Mononuclear cell (primary cell): ENCODE results near the gene APBA3. TPM values are rescaled to one million over a fixed set of nuclear protein-coding genes. Genes with fewer than 3 reads are reported as not detected.
A peak's percentile ranks its signal among the peaks of the same experiment; 100 is the strongest.
"Not testable (repeated sequence)": the region's sequence is repeated elsewhere in the genome, so short reads cannot be mapped to it uniquely, and the experiment has no call there.

Source experiments
- H3K27me3 ChIP-seq: 2 replicates; pipeline ENCODE4 v1.6.0; 2011; ENCODE audit warnings: low read length, control low read depth; ENCODE audit not compliant: insufficient read depth
- H3K4me1 ChIP-seq: 2 replicates; pipeline ENCODE4 v1.5.1; 2011; ENCODE audit warnings: mild to moderate bottlenecking, low read length, control low read depth; ENCODE audit not compliant: insufficient read depth
- H3K4me3 ChIP-seq: 2 replicates; pipeline ENCODE4 v1.5.1; 2011; ENCODE audit warnings: mild to moderate bottlenecking, low read length, moderate library complexity
- H3K9me3 ChIP-seq: 2 replicates; pipeline ENCODE4 v1.5.1; 2011; ENCODE audit warnings: low read depth, mild to moderate bottlenecking, control low read depth, low read length
- total RNA-seq: library from RNA; depleted of rRNA; stranded (reverse); fragments of >200 nt; gene quantifications from one replicate; pipeline ENCODE4 v1.2.3, GENCODE V29; 2012

The APBA3 gene
- total RNA-seq, 1 donor: 47.6 TPM

DNA sequence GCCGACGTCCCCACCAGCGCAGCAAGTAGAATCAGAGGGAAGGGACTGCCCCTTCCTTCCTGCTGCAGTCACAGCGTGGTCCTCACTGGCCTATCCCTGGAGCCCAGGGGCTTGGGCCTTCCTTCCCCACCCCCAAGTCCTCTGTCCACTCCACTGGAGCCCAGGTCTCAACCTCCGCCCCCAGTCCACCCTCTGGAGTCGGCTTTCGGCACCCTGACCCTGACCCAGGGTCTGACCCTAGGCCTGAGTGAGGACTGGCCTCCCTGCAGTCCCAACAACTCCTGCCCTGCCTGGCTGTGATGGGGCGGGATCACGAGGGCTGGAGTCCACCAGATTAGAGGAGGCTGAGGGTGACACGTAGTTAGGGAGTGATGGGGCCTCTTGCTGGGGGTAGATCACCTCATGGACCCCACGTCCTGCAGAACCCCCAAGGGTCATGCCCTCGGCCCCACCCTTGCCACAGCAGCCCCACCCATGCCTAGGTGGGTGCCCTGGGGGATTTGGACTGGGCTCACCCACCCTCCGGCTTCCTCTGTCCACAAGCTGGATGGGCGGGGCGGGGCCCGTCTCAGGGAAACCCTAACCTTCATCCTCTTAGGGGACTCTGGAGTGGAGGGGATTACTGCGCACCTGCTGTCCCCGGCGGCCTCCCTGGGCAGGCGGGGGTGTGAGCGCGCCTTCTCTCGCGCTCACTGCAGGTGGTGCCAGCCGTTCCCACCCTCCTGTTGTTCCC lies 6.7 kb upstream of the APBA3 start:
- Histone ChIP-seq H3K27me3 (no peaks in the 10 kb centered on the region), H3K9me3 (no peaks in the 10 kb centered on the region), H3K4me1 (peaks cover 13% of the 10 kb centered on the region), H3K4me3 (no peak overlapping the region)

DNA sequence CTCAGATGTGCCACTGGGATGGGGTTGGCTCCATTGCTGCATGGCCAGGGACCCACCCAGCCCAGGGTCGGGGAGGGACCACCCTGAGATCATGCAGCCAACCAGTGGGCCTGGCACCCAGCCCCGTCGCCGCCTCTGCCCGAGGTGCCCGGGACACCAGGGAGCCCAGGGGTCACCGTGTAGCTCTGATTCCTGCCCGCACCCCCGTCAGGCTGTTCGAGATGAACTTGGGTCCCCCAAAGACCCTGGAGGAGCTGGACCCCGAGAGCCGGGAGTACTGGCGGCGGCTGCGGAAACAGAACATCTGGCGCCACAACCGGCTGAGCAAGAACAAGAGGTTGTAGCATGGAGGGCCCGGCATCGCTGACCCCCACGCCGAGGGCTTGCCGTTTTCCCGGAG lies 5.6 kb upstream of the APBA3 start:
- Histone ChIP-seq H3K4me1 (peaks cover 15% of the 10 kb centered on the region), H3K9me3 (no peaks in the 10 kb centered on the region), H3K4me3 (no peak overlapping the region), H3K27me3 (no peaks in the 10 kb centered on the region)

DNA sequence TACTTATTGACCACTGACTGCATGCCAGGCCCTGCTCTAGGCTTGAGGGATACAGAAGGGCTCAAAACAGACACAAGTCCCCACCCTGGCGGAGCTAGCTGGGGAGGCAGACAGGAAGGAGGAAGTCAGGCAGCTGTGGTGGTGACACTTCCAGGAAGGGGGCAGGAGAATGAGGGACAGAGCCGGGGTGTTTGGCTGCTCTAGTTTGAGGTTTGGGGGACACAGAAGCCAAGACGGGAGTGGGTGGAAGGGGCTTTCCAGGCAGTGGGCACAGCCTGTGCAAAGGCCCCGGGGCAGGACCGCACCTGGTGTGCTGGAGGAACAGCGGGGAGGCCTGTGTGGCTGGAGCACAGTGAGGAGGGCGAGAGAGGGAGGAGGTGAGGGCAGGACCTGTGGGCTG lies 5.0 kb upstream of the APBA3 start:
- peaks cover 21% of the 10 kb centered on the region for H3K4me1 ChIP-seq
- no peaks in the 10 kb centered on the region for H3K9me3 ChIP-seq
- no peaks in the 10 kb centered on the region for H3K27me3 ChIP-seq
- no peak overlapping the region for H3K4me3 ChIP-seq

DNA sequence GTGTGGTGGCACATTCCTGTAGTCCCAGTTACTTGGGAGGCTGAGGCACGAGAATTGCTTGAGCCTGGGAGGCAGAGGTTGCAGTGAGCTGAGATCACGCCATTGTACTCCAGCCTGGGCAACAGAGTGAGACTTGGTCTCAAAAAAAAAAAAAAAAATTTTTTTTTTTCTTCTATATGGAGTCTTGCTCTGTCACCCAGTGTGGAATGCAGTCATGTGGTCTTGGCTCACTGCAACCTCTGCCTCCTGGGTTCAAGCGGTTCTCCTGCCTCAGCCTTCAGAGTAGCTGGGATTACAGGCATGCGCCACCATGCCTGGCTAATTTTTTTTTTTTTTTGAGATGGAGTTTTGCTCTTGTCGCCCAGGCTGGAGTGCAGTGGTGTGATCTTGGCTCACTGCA lies 4.3 kb upstream of the APBA3 start:
- H3K27me3 ChIP-seq, H3K9me3 ChIP-seq, H3K4me3 ChIP-seq: not testable (repeated sequence)
- peaks cover 26% of the 10 kb centered on the region for H3K4me1 ChIP-seq

DNA sequence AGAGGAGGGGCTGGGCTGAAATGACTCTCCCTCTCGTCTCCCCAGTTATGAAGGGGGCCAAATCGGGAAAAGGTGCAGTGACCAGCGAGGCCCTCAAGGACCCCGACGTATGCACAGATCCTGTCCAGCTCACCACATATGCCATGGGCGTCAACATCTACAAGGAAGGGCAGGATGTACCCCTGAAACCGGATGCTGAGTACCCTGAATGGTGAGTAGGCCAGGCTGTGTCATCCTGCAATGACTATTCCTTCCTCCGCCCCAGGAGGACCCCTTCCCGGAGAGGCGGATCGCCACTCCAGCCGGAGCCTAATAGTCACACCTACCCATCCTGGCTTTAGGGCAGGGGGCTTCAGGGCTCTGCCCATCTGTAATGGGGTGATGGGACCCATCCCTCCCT lies 3.6 kb upstream of the APBA3 start:
- Histone ChIP-seq H3K9me3 (no peaks in the 10 kb centered on the region), H3K4me1 (peaks cover 33% of the 10 kb centered on the region), H3K4me3 (no peak overlapping the region), H3K27me3 (no peaks in the 10 kb centered on the region)

DNA sequence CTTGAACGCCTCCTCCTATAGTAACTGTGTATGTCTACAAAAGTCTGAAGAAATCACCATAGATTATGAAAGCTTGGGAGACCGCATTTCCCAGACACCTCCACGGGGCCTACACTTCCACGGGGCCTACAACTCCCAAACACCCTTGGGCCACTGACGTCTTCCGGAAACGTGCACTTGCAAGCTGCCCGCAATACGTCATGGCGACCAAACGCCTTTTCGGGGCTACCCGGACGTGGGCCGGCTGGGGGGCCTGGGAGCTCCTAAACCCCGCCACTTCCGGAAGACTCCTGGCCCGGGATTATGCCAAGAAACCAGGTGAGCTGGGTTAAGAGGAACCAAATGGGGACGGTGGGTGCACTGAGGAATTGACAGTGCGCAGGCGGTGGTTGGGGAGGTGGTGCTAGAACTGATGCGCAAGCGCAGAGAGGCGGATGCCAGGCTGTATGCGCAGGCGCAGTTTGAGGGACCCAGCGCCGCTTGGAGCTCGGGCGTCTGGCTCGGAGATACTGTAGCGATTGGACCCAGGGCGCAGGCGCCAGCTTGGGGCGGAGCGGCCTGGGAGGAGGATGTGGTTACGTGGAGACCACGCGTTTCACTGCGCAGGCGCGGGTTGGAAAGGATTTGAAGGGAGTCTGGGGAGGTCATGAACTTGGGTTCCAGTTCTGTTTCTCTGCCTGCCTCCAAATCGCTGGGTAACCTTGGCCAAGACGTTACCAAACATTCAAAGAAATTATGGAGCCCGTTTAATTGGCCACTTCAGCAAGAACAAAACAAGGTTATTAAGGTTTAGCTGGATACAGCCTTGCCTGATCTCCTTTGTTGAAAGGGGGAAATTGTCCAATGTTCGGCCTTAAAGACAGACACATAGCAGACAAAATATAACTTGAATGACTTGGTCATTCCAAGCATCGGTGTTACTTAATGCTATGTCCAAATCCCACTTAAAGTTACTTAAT lies 1.3 kb upstream of the APBA3 start, which contains the start of gene MRPL54:
Gene MRPL54, plus strand, starts transcription at position 182 of the 959 bp plus-strand sequence. Its CDS starts 19 bp downstream, at position 201.
- Histone ChIP-seq H3K9me3 (no peaks in the 10 kb centered on the region), H3K27me3 (no peaks in the 10 kb centered on the region), H3K4me3 (peak within 1 kb of the TSS; percentile 73), H3K4me1 (peaks cover 48% of the 10 kb centered on the region)

DNA sequence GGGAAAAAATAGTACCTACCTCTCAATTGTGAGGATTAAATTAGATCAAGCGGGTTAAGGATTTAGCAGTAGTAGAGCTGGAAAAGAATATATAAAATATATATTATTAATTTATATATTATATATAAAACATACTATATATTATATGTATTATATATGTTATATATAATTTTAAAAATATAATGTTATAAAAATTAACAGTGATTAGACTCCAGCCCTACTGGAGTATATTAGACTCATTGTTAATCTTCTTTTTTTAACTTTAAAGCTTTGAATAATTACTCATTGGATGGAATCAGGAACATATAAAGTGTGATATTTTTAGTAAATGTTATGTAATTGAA lies 610 bp upstream of the APBA3 start:
- Histone ChIP-seq H3K4me1 (peaks cover 48% of the 10 kb centered on the region), H3K27me3 (no peaks in the 10 kb centered on the region), H3K4me3 (peak overlapping the region; percentile 73), H3K9me3 (no peaks in the 10 kb centered on the region)

DNA sequence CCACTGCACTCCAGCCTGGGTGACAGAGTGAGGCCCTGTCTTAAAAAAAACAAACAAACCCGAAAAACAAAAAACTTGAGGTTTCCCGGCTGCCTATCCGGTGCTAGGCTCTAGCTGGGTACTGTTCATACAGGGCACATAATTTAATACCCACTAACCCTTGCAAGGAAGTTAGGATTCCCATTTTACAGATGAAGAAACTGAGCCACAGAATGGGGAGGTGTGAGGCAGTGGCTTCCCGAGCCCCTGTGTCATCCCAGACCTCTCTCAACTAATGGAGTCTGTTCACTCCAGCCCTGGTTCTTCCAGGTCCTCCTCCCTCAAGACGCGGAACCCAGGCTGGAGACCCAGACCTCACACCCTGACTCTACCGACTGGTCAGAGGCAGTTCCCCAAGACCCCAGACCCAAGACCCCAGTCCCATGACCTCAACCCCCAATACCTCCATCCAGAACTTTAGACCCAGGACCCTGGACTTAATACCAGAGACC lies 576 bp downstream of the APBA3 start:
- H3K9me3 ChIP-seq: no peaks in the 10 kb centered on the region
- no peaks in the 10 kb centered on the region for H3K27me3 ChIP-seq
- peaks cover 43% of the 10 kb centered on the region for H3K4me1 ChIP-seq
- H3K4me3 ChIP-seq: peak overlapping the region; percentile 68

DNA sequence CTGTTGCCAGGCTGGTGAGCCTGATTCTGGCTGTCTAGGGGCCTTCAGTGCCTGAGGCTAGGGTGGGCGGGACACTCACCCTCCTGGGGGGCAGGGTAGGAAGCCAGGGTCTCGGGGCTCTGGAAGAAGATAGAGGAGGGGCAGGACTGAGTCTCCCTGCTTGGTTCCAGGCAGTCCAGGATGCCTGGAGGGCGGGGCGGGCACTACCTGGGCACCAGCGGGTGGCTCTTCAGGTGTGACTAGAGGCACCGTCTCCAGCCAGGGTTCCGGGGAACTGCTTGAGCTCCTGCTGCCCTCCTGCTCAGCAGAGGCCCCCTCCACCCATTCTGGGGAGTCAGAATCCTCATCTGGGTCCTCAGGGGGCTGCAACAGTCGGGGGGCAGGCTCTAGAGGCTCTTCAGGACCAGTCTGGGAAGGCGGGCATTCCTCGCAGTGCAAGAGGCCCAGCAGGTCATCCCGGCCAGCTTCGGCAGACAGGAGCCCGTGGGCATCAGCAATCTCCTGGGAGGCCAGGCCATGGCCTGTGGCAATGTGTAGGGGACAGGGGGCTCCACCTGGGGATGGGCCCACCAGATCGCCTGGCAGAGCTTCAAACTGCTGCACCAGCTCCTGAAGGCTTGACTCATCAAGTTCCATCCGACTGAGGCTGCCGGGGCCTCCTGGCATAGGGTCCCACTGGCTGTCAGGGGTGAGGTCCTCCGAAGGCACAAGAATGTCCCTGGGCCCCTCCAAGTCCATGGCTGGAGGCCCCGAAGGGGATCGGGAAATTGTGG lies 1.8 kb downstream of the APBA3 start:
- no peaks in the 10 kb centered on the region for H3K9me3 ChIP-seq
- H3K27me3 ChIP-seq: no peaks in the 10 kb centered on the region
- H3K4me3 ChIP-seq: no peak overlapping the region
- H3K4me1 ChIP-seq: peaks cover 43% of the 10 kb centered on the region

DNA sequence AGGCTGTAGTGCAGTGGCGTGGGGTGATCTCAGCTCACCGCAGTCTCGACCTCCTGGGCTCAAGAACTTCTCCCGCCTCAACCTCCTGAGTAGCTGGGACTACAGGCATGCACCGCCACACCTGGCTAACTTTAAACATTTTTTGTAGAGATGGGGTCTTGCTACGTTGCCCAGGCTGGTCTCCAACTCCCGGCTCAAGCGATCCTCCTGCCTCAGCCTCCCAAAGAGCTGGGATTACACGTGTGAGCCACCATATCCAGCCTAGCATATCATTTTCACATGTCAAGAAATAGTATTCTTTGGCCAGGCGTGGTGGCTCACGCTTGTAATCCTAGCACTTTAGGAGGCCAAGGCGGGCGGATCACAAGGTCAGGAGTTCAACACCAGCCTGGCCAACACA lies 3.2 kb downstream of the APBA3 start:
- H3K27me3 ChIP-seq, H3K4me3 ChIP-seq, H3K9me3 ChIP-seq: not testable (repeated sequence)
- peaks cover 37% of the 10 kb centered on the region for H3K4me1 ChIP-seq

DNA sequence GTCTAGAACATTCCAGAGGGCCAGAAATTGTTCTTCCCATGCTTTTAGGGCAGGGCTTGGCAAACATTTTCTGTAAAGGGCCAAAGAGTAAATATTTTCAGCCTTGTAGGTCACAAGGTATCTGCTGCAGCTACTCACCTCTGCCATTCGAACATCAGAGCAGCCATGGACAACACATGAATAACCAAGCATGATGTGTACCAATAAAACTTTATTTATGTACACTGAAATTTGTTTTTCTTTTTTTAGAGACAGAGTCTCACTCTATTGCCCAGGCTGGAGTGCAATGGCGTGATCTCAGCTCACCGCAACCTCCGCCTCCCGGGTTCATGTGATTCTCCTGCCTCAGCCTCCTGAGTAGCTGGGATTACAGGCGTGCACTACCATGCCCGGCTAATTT lies 3.8 kb downstream of the APBA3 start:
- H3K27me3 ChIP-seq, H3K9me3 ChIP-seq, H3K4me3 ChIP-seq: not testable (repeated sequence)
- peaks cover 33% of the 10 kb centered on the region for H3K4me1 ChIP-seq

DNA sequence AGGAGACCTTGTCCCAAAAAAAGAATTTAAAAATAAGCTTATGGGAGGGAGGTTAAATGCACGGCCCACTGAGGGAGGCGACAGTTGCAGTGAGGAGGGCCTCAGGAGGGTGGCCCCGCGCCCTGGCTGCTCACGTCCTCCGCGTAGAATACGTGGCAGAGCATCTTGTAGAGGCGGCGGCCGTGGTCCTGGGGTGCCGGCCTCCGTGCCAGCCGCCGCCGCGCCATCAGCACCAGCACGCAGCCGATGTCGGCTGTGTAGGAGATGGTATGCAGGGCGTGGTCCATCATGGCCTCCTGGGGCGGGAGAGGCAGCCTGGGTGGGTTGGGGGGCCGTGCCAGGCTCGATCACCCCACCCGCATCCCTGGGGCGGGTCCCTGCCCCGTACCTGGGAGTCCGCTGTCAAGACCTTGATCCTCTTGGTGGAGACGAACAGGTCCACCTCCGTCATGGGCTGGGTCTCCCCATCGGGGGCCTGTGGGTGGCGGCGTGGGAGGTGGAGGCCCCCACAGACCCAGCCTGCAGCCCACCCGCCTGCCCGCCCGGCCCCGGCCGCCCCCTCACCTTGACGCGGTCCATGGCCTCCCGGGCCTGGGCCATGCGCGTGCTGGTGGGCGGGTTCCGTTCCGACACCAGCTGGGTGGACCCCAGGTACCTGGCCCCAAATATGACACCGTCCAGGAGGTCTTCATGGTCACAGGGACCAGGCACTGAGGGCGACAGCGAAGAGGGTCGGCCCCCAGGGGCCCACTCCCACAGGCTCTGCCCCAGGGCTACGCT lies 7.7 kb downstream of the APBA3 start:
- no peak overlapping the region for H3K4me3 ChIP-seq
- peaks cover 2% of the 10 kb centered on the region for H3K4me1 ChIP-seq

DNA sequence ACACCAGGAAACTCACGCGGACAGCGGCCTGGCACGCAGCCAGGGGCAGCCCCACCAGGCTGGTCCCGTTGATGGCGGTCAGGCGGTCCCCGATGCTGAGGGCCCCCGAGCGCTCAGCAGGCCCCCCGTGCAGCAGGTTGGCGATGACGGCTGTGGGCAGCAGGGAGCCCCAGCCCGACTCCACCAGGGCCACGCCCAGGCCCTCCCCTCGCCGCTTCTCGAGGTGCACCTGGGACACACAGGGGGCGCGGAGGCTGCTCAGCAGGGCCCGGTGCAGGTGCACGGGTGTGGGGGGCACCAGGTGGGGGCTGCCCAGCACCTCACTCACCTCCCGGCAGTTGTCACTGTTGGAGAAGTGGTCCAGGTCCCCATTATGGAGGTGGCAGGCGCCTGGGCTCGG lies 9.0 kb downstream of the APBA3 start:
- Histone ChIP-seq H3K4me1 (no peaks in the 10 kb centered on the region), H3K27me3 (no peaks in the 10 kb centered on the region), H3K9me3 (no peaks in the 10 kb centered on the region), H3K4me3 (no peak overlapping the region)

More for the DNA sequence above, 7.7 kb downstream of the APBA3 start:
- Histone ChIP-seq H3K27me3 (no peaks in the 10 kb centered on the region), H3K9me3 (no peaks in the 10 kb centered on the region)

DNA sequence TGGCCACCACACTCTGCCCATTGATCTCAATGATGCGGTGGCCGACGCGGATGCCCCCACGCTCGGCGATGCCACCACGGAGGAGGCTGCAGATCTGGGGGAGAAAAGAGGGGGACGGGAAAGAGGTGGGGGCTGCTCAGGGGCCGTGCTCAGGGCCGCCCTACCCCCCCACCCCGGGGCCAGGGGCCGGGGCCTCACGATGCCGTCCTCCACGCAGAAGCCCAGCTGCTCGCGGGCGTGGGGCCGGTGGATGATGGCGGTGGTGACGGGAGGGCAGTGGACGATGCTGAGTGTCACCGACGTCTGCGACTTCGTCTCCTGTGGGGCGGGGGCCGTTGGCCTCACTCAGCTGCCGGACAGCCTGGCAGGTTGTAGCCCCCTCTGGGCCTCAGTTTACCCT lies 10.3 kb downstream of the APBA3 start:
- Histone ChIP-seq H3K4me3 (no peak overlapping the region), H3K9me3 (no peaks in the 10 kb centered on the region), H3K4me1 (no peaks in the 10 kb centered on the region), H3K27me3 (no peaks in the 10 kb centered on the region)
